ENCODE measurements around the gene DNAJC27.

DNA sequence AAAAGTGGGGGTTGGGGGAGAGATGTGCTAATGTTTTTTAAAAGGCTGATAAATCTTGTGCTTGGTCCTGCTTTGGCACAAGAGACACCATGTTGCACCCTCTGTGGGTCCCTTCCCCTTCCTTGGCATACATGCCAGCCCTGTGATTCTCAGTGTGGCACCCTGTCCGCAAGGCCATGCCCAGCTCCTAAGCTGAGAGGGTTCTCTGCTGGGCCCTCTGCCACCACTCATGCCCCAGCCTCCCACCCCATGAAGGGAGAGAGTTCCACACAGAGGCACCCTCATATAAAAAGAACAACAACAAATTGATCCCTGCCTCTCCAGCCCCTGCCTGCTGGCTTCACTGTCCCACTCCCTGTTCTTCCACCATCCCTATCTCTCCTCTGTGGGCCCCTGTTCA, 49.2 kb downstream of the DNAJC27 start:
- no peak for TF ChIP-seq POLR2A (IDR thresholded peaks at IDR 0.05)
- TF ChIP-seq, protein P1, sequence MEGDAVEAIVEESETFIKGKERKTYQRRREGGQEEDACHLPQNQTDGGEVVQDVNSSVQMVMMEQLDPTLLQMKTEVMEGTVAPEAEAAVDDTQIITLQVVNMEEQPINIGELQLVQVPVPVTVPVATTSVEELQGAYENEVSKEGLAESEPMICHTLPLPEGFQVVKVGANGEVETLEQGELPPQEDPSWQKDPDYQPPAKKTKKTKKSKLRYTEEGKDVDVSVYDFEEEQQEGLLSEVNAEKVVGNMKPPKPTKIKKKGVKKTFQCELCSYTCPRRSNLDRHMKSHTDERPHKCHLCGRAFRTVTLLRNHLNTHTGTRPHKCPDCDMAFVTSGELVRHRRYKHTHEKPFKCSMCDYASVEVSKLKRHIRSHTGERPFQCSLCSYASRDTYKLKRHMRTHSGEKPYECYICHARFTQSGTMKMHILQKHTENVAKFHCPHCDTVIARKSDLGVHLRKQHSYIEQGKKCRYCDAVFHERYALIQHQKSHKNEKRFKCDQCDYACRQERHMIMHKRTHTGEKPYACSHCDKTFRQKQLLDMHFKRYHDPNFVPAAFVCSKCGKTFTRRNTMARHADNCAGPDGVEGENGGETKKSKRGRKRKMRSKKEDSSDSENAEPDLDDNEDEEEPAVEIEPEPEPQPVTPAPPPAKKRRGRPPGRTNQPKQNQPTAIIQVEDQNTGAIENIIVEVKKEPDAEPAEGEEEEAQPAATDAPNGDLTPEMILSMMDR (IDR thresholded peaks at IDR 0.05), result no peak

Data from testis (tissue), 2 donors.